ENCODE results near the gene MAP3K6. TPM values are rescaled to one million over a fixed set of nuclear protein-coding genes. Genes with fewer than 3 reads are reported as not detected.
A peak's percentile ranks its signal among the peaks of the same experiment; 100 is the strongest.

MAP3K6 gene
- total RNA-seq, 4 donors from 2014 or later, result 13.5 to 35.5 (median 24.4) TPM

GRCh38 chr1:27342391-27342777, 24.4 kb downstream of the MAP3K6 start:
- in situ Hi-C loops (cut with MboI; ENCODE audit: low pct_ligation_motif_present in 1 of 4, low pct_unique_long_range_greater_than_20kb in 1 of 4, low sequenced_read_pairs in 3 of 4) (no loop called here), intact Hi-C loops (cut with DNase I; ENCODE audit: low total_unique reads) (no loop called here)
- 58 to 100% methylated on average over 1 to 6 of the region's 8 CpGs for WGBS, 2 donors (ENCODE audit: low coverage in 1 of 2)
- Histone ChIP-seq H3K27ac (peak overlapping the region; percentile 65 to 70 (median 67)), H3K36me3 (no peaks in the 10 kb centered on the region), H3K27me3 (no peaks in the 10 kb centered on the region), H3K9me3 (no peaks in the 10 kb centered on the region), H3K4me1 (peaks cover 0 to 15% (median 9%) of the 10 kb centered on the region in 4 donors), H3K4me3 (peak overlapping the region in 3 of 4 donors; percentile 25 to 37 (median 30))
- TF ChIP-seq CTCF (IDR thresholded peaks at IDR 0.05) (no peak), EP300 (IDR thresholded peaks at IDR 0.05; ENCODE audit: low read depth) (no peak), POLR2AphosphoS5 (IDR thresholded peaks at IDR 0.05) (no peak), POLR2A (IDR thresholded peaks at IDR 0.05) (no peak)
- no peak for DNase-seq

DNA sequence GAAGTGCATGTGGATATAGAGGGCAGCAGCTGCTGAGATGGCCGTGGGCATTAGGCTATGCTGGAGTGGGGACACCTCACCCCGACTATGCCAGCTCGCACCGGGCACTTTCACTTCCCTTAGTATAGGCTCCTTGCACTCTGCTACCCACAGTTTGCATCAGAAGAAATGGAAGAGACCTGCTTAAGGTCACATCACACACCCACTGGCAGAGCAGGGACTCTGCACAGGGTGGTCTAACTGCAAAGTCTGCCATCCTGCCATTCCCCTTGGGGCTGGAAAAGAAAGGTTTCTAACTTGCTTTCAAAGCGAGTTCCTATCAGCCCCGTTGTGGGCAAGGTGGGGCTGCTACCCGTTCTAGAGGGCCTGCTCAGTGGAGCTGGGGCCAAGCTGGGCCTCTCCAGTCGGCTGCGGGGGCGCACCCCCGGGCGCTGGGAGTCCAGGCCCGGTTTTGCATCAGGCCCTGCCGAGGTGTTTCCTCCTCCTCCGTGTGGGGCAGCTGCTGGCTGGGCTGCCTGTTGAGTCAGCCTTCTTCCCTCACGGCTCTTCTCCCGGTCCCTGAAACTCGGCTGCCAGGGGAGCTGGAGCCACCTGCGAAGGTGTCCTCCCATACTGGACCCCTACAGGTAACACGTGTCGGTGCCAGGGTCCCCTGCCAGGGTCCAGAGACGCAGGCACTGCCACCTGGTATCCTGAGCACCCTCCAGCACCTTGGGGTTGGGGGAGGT, 25.1 kb downstream of the MAP3K6 start, which contains the start of gene SYTL1:
SYTL1 (plus strand) TSS at position 498 of the 728 bp plus-strand sequence. CDS start 3,313 bp downstream, outside the sequence.
- Histone ChIP-seq H3K4me3 (peak within 1 kb of the TSS; percentile 22 to 37 (median 28)), H3K27ac (peak within 1 kb of the TSS; percentile 65 to 70 (median 67)), H3K27me3 (no peaks in the 10 kb centered on the region), H3K9me3 (no peaks in the 10 kb centered on the region), H3K4me1 (peaks cover 0 to 15% (median 9%) of the 10 kb centered on the region in 4 donors), H3K36me3 (no peaks in the 10 kb centered on the region)
- intact Hi-C loops (cut with DNase I; ENCODE audit: low total_unique reads), result no loop called here
- WGBS, 2 donors (ENCODE audit: low coverage in 1 of 2), result 19% methylated on average over 19 of the region's 22 CpGs; no CpG with 5 or more reads in 1 of the 2 donors
- DNase-seq, result peak; percentile 75
- peak; percentile 12 for TF ChIP-seq POLR2A (IDR thresholded peaks at IDR 0.05)
- no peak for TF ChIP-seq EP300 (IDR thresholded peaks at IDR 0.05; ENCODE audit: low read depth)
- in situ Hi-C loops (cut with MboI; ENCODE audit: low pct_ligation_motif_present in 1 of 4, low pct_unique_long_range_greater_than_20kb in 1 of 4, low sequenced_read_pairs in 3 of 4), result no loop called here

- TF ChIP-seq POLR2A (IDR thresholded peaks at IDR 0.05), result no peak
- no peak for TF ChIP-seq POLR2AphosphoS5 (IDR thresholded peaks at IDR 0.05)
- no peak for TF ChIP-seq EP300 (IDR thresholded peaks at IDR 0.05; ENCODE audit: low read depth)
- no peak for TF ChIP-seq CTCF (IDR thresholded peaks at IDR 0.05)
- intact Hi-C loops (cut with DNase I; ENCODE audit: low total_unique reads) (no loop called here), in situ Hi-C loops (cut with MboI; ENCODE audit: low pct_ligation_motif_present in 1 of 4, low pct_unique_long_range_greater_than_20kb in 1 of 4, low sequenced_read_pairs in 3 of 4) (no loop called here)
- 73 to 78% methylated on average over 3 to 5 of the region's 5 CpGs for WGBS, 2 donors (ENCODE audit: low coverage in 1 of 2)
- Histone ChIP-seq H3K36me3 (peaks cover 0 to 4% (median under 1%) of the 10 kb centered on the region in 4 donors), H3K27me3 (no peaks in the 10 kb centered on the region), H3K9me3 (no peaks in the 10 kb centered on the region), H3K4me3 (no peak overlapping the region), H3K4me1 (peaks cover 0 to 15% (median 9%) of the 10 kb centered on the region in 4 donors), H3K27ac (no peak overlapping the region)
- no peak for DNase-seq
Observed at GRCh38 chr1:27339213-27339612, 27.5 kb downstream of the MAP3K6 start.

GRCh38 chr1:27338751-27339150, 28.0 kb downstream of the MAP3K6 start:
- H3K4me3 ChIP-seq, result no peak overlapping the region
- whole genome bisulfite sequencing, 2 donors (ENCODE audit: low coverage in 1 of 2), result 90 to 100% methylated on average over 1 to 6 of the region's 6 CpGs

More at GRCh38 chr1:27338751-27339150, 28.0 kb downstream of the MAP3K6 start:
- no peaks in the 10 kb centered on the region for H3K9me3 ChIP-seq
- peaks cover 0 to 15% (median 9%) of the 10 kb centered on the region in 4 donors for H3K4me1 ChIP-seq
- intact Hi-C loops (cut with DNase I; ENCODE audit: low total_unique reads), result no loop called here
- peaks cover 0 to 4% (median 2%) of the 10 kb centered on the region in 4 donors for H3K36me3 ChIP-seq
- no peaks in the 10 kb centered on the region for H3K27me3 ChIP-seq
- TF ChIP-seq EP300 (IDR thresholded peaks at IDR 0.05; ENCODE audit: low read depth) (no peak), CTCF (IDR thresholded peaks at IDR 0.05) (no peak), POLR2A (IDR thresholded peaks at IDR 0.05) (no peak), POLR2AphosphoS5 (IDR thresholded peaks at IDR 0.05) (no peak)
- DNase-seq, result no peak
- in situ Hi-C loops (cut with MboI; ENCODE audit: low pct_ligation_motif_present in 1 of 4, low pct_unique_long_range_greater_than_20kb in 1 of 4, low sequenced_read_pairs in 3 of 4), result no loop called here
- H3K27ac ChIP-seq, result no peak overlapping the region

Measured in transverse colon (tissue), 4 donors.